GM03348 (cell line): Measurements from ENCODE around the gene LCN15.

Experiments
- DNase-seq: peaks from one replicate; pipeline ENCODE4 v3.0.0; 2012; ENCODE audit warnings: low spot score

The LCN15 gene

DNA sequence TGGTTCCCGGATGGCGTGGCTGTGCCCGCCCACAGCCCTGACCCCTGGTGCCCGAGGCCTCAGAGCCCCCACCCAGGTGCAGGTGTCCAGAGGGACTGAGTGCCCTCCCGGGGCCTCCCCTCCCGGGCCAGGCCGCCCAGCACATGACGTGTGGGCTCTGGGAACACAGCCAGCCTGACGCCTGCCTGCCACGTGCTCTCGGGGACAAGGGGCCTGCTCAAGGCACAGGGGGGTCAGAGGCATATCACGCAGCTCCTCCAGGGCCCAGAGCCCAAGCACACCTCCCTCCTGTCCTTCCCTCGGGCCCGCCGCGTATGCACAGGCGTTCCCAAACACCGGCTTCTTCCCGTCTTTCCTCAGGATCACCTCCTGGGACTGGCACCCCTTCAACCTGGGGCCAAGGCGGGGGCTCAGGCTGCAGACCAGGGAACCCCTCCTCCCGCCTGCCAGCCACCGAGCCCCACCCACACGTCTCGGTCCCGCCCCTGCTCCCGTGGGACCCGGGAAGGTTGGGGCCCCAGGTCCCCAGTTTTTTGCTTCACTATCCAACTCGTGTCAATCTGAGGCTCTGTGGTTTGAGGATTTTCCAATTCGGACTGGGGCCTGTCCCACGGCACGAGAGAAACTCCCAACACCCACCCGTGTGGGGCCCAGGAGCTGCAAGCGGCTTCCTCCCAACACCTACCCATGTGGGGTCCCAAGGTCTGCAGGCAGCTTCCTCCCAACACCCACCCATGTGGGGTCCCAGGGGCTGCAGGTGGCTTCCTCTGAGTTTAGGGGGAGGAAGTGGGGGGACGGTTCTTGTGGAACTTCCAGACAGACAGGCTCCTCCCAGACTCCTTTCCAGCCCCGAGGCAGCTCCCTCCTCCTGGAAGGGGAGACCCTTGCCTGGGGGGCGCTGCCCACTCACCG, 23.1 kb downstream of the LCN15 start:
- peak; percentile 48 for DNase-seq

GRCh38 chr9:136740491-136740890, 23.8 kb downstream of the LCN15 start:
- no peak for DNase-seq

DNA sequence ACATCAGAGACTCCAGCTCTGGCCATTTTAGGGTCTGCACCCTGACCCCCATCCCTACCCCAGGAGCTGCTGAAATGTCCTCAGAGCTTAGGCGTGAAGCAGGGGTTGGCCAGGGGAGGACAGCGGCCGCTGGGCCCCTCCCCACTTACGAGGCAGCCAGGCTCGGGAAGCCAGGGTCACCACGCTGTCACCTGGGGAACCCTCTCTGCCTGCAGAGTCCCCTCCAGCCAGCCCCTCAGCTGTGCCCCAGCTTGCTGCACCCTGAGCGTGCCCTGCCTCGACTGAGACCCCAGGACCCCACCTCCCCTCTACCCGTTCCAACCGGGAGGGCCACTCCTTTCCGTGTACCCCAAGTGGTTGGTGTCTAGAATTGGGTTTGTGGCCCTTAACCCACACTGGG, 24.2 kb downstream of the LCN15 start:
- no peak for DNase-seq

- no peak for DNase-seq
Observed at GRCh38 chr9:136739509-136739908, 24.8 kb downstream of the LCN15 start.

DNA sequence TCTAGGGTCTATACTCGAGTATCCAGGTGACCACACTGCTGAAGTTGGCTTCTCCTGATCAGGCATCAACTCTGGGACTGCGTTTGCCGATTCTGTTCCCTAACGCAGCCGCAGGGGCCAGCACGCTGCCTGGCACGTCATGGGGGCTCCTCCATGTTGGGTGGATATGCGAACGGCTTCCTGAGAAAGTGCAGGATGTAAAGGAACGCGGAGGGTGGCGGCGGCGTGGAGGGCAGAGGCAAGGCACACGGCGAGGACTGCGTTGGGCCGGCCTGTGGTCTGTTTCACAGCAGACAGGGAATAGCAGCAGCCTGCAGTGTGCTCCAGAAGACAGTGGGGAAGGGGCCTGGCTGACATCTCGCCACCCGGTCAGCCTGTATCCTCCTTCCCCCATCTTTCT, 25.4 kb downstream of the LCN15 start:
- no peak for DNase-seq

DNA sequence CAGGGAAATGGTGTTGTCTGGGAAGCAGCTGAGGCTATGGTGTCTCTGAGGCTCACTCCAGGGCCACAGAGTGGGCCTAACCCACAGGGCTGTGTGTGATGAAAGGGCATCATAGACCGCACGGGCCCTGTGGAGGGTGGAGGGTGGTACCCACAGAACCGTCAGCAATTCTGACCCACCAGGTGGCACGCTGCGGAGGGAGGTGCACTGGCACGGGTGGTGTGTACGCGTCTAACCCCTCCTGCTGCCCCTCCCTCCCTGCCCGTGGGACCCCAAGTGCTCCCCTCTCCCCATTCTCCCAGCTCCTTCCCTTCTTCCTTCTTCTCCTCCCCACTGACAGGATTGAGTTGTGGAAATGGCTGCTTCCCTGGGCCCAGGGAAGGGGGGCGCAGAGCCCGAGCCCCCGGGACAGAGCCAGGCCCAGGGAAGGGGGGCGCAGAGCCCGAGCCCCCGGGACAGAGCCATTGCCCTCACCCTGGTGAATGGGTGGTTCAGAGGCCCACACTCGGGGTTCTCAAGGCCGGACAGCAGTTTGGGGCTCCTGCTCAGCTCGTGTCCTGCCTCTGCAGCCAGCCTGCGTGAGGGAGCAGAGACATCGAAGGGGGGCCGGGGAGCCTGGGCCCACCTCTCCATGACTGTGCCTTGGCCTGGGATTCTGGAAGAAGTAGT, 28.4 kb downstream of the LCN15 start:
- DNase-seq = no peak

DNA sequence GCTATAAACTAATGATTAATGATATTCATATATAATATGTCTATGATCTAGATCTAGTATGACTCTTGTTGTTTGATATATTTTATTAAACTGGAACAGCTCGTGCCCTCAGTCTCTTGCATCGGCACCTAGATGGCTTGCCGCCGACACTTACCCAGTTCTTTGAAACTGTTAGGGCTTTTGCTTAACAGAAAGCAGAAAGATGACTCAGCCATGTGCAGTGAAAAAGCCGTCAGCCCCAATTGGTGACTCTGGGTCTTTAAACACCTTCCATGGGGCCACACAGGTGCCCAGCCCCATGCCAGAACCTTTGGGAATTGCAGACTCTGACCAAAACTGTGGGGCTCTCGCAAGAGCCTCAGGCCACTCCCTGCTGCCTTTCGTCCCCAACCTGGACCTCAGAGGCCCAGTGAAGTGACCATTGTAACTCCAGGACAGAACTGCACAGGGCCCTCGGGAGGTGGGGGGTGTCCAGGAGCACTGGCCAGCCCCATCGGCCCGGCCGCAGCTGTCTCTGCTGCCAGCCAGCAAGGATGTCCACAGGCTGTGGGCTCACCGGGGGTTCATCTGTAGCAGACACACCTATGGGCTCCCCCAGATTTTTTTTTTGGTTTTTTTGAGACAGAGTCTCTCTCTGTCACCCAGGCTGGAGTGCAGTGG, 29.4 kb downstream of the LCN15 start:
- no peak for DNase-seq

DNA sequence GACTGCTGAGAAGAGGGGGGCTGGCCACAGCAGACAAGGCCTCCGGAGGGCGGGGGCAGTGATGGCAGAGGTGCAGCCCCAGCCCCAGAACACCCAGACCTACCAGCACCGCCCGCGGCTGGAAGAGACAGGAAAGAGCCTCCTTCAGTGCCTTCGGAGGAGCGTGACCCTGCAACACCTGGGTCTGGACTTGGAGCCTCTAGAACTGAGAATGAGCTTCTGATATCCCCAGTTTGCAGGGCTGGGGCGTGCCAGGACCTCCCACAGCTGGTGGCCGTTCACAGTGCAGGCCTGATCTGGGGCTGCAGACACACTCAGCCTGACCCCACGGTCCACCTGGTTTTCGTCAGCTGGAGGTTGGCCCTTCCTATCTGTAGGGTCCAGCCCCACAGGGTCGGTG, 30.7 kb downstream of the LCN15 start:
- no peak for DNase-seq

GRCh38 chr9:136732444-136733178, 31.7 kb downstream of the LCN15 start:
- no peak for DNase-seq

DNA sequence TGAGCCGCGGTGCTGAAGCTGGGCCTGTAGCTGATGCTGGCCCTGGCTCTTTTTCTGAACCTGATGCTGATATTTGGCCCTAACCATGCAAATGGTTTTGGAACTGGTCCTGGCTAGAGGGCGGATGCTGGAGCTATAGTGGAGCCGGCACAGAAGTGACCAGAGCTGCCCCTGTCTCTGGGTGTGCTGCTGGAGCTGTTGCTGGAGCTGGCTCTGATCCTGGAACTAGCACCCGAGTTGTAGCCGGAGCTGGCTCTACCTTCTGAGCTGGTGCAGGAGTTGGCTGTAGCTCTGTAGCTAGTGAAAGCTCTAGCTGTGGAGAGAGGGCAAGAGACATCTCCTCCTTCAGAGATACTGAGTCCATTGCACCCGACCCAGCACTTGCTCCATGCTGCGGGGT, 34.4 kb downstream of the LCN15 start:
- DNase-seq = no peak

GRCh38 chr9:136729144-136729543, 35.2 kb downstream of the LCN15 start:
- DNase-seq = peak; percentile 60

GRCh38 chr9:136728548-136729123, 35.7 kb downstream of the LCN15 start:
- peak; percentile 80 for DNase-seq

GRCh38 chr9:136728080-136728547, 36.2 kb downstream of the LCN15 start:
- DNase-seq = peak; percentile 98

- no peak for DNase-seq
Observed at GRCh38 chr9:136726631-136727191, 37.6 kb downstream of the LCN15 start.

GRCh38 chr9:136726118-136726517, 38.2 kb downstream of the LCN15 start:
- no peak for DNase-seq

GRCh38 chr9:136725612-136726011, 38.7 kb downstream of the LCN15 start:
- no peak for DNase-seq

- no peak for DNase-seq
Observed at GRCh38 chr9:136724772-136725171, 39.5 kb downstream of the LCN15 start.

- DNase-seq = no peak
Observed at GRCh38 chr9:136723989-136724388, 40.3 kb downstream of the LCN15 start.

GRCh38 chr9:136723362-136723976, 40.8 kb downstream of the LCN15 start:
- no peak for DNase-seq

DNA sequence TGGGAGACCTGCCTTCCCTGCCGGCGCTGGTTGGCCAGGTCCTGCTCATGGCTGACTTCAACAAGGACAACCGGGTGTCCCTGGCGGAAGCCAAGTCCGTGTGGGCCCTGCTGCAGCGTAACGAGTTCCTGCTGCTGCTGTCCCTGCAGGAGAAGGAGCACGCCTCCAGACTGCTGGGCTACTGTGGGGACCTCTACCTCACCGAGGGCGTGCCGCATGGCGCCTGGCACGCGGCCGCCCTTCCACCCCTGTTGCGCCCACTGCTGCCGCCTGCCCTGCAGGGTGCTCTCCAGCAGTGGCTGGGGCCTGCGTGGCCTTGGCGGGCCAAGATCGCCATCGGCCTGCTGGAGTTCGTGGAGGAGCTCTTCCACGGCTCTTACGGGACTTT, 41.4 kb downstream of the LCN15 start:
- no peak for DNase-seq
